Activated CD4-positive, alpha-beta T cell treated with anti-CD3 and anti-CD28 coated beads, Interleukin-2, amount 50 U/mL, for 16 hours (primary cell): Measurements from ENCODE around the gene HSPA12A.

Source experiments
- DNase-seq: peaks from one replicate; pipeline ENCODE4 v3.0.0-alpha.2; 2020

The HSPA12A gene

DNA sequence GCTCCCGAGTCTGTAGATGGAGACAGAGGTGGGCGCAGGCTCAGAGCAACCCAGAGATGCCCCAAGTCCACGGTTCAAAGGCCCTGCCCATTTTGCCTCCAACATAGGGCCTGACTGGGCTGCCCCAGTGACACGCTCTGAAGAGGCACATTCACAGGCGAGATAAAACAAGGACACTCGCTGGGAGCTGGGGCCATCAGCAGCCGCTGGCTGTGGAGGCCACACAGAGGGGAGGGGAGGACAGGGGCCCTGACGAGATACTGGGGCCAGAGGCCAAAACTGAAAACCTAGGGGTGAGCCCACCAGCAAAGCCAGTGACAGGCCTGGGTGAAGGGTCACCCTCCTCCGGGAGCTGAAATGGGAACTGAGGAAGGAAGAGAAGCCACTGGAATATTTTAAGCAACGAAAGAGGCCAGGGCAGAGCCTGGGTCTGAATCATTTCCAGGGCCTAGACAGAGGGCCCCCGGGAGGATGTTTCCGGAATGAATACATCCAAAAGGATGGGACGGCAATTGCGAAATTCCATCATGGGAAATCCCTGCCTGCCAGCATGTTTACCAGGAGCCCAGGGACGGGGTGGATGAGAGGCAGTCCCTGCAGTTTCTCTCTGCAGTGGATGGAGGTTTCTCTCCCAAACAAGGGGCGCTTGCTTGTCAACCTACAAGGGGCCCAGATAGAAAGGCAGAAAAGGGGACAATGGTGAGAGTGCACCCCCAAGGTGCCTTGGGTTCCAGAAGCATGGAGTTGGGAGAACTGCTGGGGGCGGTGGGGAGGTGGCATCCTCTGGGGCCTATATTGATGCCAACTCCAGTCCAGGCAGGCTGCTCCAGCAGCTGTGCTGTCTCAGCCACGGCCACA is 29.0 kb upstream of the HSPA12A start:
- DNase-seq: no peak

DNA sequence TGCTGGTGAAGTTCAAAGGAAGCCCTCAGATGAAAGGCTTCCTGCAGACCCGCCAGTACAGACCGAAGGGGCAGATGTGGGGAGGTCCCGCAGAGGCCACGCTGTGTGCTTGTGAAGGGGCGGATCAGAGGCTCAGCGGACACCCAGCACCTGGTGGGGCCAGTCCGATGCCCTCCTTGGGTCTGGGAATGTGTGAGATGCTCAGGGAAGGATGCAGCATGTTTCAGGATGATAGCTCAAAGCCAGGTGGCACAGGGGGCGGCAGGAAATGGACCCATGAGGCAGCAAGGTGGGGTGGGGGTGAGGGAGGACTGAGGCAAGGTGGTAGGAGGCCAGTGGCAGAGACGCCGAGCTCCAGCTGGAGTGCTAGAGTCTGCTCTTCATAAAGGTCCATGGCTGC is 27.9 kb upstream of the HSPA12A start:
- DNase-seq: no peak

DNA sequence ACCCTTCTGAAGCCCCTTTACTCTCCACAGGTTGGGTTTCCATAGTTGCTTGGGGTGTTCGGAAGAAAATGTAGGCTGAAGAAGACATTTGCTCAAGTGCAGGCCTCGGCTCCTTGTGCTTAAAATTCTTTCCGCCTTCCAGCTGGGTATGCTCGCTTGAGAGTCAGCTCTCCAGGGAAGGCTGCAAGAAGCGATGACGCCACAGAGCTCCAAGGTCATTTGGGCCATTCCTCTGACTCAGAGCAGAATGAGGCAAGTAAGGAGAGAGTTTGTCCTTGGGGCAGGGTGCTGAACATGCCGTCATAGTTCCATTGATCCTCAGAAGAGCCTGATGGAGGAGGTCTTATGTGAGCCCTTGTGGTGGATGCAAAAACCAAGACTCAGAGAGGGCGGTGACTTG is 27.4 kb upstream of the HSPA12A start:
- no peak for DNase-seq

DNA sequence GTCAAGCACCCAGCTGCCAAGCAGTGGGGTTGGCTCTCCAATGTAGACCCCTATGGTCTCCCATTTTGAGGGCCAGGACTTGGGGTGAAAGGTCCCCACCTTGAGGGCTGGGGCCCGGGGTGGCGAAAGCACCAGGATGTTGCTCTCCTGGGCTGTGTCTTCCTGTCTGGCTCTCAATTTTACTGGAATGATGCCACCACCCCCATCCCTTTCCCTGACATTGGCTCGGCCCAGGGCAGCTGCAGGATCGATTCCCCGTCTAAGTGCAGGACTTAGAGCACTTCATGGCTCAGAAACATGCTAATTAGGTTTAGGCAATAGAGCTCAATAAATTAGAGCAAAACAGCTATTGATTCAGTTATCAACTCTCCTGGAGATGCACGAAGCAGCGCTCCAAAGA is 27.0 kb upstream of the HSPA12A start:
- DNase-seq: no peak

DNA sequence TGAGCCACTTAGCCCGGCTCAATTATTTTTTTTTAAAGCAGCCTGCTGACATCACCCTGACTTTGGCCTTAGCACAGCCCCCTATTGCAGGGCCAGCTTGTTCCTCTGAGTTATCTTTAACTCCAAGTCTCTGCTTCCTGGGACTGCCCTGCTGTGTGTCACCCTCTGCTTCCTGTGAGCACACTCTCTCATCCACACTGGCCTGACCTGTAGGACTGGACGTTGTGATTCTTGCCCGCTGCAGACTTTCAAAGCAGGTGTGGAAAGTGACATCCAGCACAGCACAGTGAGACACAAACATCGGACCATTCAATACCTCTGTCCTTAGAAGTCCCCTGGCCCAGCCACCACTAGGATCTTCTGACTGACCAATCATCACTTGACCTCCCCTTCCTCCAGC is 26.4 kb upstream of the HSPA12A start:
- DNase-seq: no peak

DNA sequence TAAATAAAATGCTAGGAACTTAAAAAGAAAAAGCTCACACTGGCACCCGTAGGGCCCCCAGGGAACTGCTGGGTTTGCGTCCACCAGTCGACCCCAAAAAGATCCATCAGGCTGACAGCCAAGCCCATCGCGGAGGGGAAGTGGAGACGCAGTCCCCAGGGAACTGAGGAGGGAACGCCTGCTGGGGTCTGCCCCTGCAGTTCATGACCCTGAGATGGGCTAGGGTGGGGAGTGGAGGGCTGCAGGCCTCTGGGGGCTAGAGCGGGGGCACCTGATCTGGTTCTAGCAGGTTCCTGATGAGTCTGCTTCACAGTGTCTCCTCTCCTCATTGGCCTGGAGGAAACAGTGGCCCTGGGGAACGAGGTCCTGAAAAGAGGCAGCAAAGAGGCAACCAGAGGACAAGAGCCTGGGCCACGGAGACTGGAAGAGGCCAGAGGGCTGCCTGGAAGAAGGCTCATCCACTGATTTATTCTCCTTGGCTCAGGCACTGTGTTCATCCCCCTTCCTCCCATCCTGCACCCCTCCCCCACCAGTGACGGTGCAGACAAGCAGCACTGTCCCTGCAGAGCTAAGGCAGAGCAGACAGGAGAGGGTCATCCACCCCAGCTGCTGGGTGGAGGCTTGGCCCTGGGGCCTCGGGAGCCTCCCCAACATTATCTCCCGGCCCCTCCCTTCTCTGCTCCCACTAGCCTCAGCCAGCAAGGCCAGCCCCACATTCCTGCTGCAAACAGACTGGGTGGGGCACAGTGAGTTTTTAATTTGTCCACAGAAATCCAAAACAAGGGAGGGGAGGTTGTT is 24.7 kb upstream of the HSPA12A start:
- no peak for DNase-seq

DNA sequence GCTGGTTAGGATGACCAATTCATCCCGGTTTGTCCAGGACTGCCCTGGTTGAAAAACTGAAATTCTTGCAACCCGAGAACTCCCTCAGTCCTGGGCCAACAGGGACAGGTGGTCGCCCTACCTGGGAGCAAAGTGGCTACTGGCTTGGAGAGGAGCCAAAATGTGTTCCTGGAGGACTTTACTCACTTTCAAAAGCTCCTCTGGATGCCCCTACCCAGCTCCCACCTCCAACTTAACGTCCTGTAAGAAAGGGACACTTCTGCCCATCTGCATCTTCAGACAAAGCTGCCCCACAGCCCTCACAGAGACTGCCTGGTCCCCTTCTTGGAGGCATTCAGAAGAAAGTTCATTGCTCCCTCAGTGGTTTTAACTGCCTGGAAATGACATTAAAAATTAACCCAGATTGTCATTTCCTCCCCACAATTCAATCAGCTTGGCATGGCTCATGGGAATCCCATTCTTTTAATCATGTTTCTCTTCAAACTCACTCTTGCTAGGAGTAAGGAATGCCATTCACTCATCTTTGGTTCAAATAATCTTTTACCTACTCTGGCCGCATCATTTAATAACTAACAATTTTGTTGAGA is 24.0 kb upstream of the HSPA12A start:
- no peak for DNase-seq

DNA sequence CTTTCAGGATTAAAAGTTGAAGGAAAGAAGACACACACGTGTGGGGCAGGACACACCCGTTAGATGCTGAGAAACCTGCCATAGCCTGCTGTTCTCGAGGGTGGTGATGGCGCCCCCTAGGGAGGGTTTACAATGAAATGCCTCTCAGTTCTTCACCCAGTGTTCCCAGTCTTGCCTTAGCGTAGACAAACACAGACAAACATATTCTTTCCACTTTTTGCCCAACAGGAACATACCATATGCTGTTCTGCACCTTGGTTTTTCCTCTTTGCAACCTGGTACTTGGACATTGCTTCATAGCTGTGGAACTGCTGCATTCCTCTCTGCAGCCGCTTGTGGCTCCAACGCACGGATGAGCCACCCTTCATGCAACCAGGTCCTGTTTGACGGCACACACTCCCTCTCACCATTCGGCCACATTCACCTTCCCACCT is 23.3 kb upstream of the HSPA12A start:
- DNase-seq: peak; percentile 30

DNA sequence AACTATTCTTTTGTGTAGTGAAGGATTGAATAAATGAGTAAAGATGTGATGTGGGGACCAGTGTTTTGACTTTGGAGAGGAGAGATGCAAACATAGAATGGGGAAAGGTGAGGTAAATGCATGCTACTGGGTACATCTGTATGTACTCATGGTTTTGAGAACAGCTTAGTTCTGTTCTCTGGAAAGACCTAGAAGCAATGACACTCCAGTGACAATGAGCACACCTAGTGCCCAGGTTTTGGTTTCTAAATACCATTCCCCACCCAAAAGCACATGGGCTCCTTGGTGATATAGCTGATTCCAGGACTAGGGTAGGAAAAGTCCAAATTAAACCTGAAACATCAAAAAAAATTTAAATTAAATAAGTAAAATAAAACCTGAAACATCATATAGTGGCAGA is 22.6 kb upstream of the HSPA12A start:
- DNase-seq: no peak

DNA sequence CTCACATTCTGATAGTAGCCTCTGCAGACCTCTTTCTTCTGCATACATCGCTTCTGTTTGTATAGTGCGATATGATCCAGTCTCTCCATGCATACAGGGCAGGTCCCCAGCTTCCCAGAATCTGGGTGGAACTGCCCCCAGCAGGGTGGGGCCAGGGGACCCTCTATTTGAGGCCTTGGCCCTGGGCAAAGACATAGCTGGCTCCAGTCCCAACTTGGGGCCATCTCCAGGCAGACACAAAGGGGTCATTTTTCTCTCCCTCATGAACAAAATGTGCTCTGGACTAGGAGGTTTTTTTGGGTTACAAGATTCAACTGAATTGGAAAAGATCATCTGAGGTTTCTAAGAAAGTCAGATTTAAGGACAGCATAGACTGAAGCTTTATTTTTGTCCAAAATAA is 21.1 kb upstream of the HSPA12A start:
- no peak for DNase-seq

DNA sequence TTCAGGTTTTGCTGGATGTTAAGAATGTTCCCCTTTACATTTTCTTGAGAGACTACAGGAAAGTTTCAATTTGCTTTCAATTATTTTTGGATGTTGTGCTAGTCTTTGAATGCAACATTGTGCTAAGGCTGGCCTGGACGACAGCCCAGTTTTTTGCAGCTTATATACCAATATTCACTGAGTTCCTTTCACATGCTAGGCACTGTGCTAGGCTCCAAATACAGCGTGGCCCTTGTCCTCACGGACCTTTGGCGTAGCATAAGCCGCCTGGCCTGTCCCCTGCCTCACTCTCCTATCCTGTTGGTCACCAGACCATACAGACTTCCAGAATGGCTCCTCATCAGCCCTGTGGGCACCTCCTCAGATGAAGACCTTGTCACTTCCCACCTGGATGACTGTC is 19.5 kb upstream of the HSPA12A start:
- no peak for DNase-seq

DNA sequence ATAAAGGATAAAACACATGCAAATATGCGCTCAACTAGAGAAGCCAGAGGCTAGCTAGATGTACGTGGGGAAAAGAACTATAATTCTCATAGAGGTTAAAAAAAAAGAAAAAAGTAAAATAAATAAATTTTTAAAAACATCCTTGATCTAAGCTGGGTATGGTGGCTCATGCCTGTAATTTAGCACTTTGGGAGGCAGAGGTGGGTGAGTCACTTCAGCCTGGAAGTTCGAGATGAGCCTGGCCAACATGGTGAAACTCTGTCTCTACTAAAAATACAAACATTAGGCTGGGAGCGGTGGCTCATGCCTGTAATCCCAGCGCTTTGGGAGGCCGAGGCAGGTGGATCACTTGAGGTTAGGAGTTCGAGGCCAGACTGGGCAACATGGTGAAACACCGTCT is 18.6 kb upstream of the HSPA12A start:
- no peak for DNase-seq

DNA sequence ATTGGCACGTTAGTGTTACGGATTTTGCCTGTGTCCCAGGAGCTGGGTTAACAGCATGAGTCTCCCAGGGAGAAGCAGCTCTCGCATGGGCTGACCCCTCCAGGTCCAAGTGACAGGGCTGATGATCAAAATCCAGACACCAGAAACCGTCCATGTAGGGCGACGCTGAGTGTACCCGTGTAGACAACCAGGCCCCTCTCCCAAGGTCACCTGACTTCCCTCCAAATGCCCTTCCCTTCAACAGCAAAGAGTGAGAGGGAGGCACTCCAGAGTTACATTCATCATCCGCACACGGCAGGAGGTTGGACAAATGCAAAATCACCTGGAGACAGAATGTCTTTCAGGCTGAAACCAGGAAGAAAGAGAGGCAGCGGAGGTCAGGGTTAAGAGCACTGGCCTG is 14.9 kb upstream of the HSPA12A start:
- DNase-seq: no peak

DNA sequence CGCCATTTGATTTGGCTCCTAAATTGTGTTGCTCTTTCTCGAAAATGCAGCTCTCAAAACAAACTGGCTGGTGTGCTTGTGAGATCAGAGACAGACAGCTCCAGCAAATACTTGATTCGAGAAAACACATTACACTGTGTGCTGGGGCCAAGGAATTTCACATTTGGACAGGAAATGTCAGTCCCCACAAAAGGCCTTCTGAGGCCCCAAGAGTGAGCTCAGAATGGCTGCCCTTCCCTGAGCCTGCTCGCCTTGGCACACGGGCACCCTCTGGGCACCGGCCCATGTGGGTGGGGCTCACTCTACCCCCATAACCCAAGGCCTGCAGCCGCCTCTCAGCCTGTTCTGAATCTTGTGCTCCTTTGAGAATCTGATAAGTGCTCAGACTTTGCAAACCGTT is 13.9 kb upstream of the HSPA12A start:
- no peak for DNase-seq

DNA sequence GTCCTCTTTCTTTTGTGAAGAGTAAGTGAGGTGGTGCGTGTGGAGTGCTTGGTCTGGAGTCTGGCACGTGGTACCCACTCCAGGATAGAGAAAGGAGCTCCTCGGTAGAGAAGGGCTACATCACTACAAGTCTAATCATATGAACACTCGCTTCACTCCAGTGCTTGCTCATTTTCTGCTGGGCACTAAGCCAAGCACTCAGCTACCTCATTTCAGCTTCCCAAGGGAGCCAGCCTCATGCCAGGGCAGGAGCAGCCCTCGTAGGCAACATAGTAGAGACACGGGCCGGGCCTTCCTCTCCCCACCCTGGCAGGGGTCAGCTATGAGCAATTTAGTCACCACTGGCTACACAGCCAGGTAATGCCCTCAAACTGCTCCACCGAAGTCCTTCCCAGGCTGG is 11.4 kb upstream of the HSPA12A start:
- DNase-seq: no peak

DNA sequence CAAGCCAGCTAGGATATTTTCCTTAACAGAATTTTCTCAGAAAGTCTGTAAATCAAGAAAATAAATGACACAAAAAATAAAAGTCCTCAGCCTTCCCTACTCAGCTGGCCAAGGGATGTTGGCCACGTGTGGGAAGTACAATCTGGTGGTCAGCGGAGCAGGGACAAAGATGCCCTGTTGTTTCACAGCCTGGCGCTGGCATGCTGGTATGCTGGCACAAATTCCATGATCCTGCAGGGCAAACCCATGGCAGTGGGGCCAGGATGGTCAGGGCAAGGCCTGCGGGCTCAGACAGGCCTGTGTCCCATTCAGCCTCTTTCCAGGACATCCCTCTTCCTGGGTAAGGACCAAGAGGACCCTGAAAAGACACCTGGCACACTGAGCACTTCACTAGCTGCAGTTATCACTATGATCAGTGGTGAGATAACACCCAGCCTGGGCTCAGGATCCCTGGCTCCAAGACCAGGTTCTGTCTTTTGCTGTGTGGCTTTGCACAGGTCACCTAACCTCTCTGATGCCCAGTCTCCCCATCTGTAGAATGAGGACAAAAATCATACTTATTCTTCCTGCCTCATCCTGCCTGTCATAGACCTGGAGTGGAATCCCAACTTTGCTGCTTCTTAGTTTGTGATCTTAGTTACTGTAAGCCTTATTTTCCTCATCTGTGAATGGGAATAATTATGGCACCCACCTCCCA is 10.8 kb upstream of the HSPA12A start:
- no peak for DNase-seq

DNA sequence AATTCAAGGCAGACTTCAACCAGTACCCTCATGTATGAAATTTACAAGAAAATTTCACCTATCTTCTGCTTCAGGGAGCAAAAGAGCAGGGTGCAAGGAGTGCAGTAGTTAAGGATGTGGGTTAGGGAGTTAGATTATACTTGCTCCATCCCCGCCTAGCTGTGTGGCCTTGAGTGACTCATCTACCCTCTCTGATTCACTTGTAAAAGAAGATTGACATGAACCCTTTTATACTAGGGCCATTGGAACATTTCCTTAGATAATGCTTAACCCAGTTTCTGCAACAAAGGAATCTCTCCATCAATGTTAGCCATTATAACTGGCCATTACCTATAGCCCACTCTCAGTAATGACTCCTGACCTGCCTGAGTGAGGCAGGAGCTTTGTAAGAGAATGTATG is 10.2 kb upstream of the HSPA12A start:
- no peak for DNase-seq

DNA sequence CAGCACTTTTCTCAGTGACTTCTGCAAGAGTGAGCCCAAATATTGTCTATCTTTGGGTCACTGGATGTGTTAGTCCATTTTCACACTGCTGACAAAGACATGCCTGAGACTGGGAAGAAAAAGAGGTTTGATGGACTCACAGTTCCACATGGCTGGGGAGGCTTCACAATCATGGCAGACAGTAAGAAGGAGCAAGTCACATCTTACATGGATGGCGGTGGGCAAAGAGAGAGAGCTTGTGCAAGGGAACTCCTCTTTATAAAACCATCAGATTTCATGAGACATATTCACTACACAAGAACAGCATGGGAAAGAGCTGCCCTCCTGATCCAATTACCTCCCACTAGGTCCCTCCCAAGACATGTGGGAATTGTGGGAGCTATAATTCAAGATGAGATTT is 6.1 kb upstream of the HSPA12A start:
- no peak for DNase-seq

DNA sequence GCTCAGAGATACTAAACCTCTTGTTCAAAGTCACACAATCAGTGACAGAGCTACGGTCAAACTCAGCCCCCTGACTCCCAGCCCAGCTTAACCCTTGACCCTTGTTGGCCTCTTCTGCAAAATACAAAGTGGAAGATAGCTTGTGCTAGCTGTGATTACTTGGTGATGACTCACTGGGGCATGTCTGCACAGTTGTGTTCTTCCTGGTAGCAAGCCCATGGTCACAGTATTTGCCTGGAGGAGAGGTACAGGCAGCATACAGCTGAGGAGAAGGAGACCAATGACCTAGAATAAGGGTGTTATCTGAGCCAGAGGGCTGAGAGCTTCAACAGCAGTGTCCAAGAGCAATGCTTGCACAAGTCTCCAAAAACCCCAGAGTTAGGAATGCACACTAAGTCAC is 5.7 kb upstream of the HSPA12A start:
- no peak for DNase-seq

DNA sequence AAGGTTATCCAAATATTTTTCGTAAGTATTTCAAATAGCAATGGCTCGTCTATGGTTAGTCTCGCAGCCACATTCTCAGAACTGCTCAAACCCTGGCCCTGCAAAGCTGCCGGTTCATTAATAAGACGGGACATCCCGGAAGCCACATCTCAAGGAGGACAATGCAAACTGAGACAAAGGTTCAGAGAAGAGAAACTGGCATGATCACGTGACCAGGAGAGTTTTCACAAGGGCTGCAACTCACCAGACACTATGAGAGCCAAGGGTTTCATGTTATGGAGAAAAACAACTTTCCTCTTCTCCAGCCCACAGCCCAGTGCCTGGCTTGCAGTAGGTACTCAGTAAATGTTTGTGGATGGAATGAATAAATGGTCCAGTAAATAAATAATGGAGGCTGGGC is 5.0 kb upstream of the HSPA12A start:
- DNase-seq: no peak

DNA sequence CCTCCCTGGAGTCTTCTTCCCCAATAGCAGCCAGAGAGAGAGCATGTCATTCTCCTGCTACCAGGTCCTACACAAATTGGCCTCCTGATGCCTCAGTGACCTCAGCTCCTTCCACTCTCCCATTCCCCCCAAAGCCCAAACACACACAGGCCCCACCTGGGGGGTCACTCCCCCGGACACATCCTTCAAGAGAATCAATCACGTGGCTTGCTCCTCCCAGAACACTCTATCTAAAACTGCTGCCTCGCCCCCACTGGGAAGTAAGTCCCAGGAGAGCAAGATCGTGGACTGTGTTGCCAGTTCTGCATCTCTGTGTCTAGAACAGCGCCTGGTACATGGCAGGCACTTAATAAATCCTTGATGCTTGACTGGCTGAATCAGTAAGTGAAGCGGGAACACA is 2.5 kb upstream of the HSPA12A start:
- DNase-seq: no peak

DNA sequence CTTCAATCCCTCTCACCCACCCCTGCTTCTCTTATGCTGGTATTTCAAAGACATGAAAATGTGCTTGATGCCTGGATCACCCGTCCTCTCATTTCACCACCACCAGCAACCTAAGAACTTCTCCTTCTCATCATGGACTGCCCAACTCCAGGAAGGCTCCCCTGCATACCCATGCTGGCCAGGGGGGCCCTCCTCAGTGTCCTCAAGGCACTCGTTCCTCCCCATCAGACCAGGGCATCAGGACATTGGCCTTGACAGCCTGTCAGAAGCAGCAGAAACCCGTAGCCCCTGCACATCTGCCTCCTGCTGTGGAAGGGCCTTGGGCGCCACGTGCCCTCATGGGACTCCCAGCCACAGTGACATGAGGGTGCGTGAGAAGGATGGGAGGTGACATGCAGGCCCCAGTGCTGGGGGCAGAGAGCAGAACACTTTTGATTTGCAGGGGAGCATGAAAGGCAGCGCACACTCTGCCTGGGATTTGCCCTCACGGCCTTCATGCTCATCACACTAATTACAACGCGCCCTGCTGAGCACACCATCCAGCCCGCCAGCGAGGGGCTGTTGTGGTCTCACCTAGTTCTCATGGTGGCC is 1.9 kb upstream of the HSPA12A start:
- no peak for DNase-seq
